Measurements from ENCODE around the gene CHMP1B. TPM values are rescaled to one million over a fixed set of nuclear protein-coding genes. Genes with fewer than 3 reads are reported as not detected.

CHMP1B gene
- 48.2 TPM for polyA plus RNA-seq
- long read RNA-seq, donor 1, transcript CHMP1B-201 (1 exons, 3,054 nt): major isoform, 59 of 59 reads
- long read RNA-seq, donor 1, partial matches to known transcripts: 0 of 59 reads
- long read RNA-seq, donor 1, other reads (novel, unspliced or antisense): 0 of 59 reads
- long read RNA-seq, donor 2, transcript CHMP1B-201 (1 exons, 3,054 nt): major isoform, 174 of 174 reads
- long read RNA-seq, donor 2, partial matches to known transcripts: 0 of 174 reads
- long read RNA-seq, donor 2, other reads (novel, unspliced or antisense): 0 of 174 reads
- long read RNA-seq, donor 3: 0 reads
- long read RNA-seq, donor 4, transcript CHMP1B-201 (1 exons, 3,054 nt): major isoform, 8 of 8 reads
- long read RNA-seq, donor 4, partial matches to known transcripts: 0 of 8 reads
- long read RNA-seq, donor 4, other reads (novel, unspliced or antisense): 0 of 8 reads
- long read RNA-seq, donor 5, transcript CHMP1B-201 (1 exons, 3,054 nt): major isoform, 55 of 55 reads
- long read RNA-seq, donor 5, partial matches to known transcripts: 0 of 55 reads
- long read RNA-seq, donor 5, other reads (novel, unspliced or antisense): 0 of 55 reads
- long read RNA-seq, donor 6, transcript CHMP1B-201 (1 exons, 3,054 nt): major isoform, 145 of 145 reads
- long read RNA-seq, donor 6, partial matches to known transcripts: 0 of 145 reads
- long read RNA-seq, donor 6, other reads (novel, unspliced or antisense): 0 of 145 reads
- long read RNA-seq, donor 7, transcript CHMP1B-201 (1 exons, 3,054 nt): major isoform, 37 of 37 reads
- long read RNA-seq, donor 7, partial matches to known transcripts: 0 of 37 reads
- long read RNA-seq, donor 7, other reads (novel, unspliced or antisense): 0 of 37 reads
- long read RNA-seq, donor 8, transcript CHMP1B-201 (1 exons, 3,054 nt): major isoform, 158 of 158 reads
- long read RNA-seq, donor 8, partial matches to known transcripts: 0 of 158 reads
- long read RNA-seq, donor 8, other reads (novel, unspliced or antisense): 0 of 158 reads
- long read RNA-seq, donor 9, transcript CHMP1B-201 (1 exons, 3,054 nt): major isoform, 114 of 115 reads
- long read RNA-seq, donor 9, partial matches to known transcripts: 0 of 115 reads
- long read RNA-seq, donor 9, other reads (novel, unspliced or antisense): 0 of 115 reads
- long read RNA-seq, donor 10, transcript CHMP1B-201 (1 exons, 3,054 nt): major isoform, 112 of 112 reads
- long read RNA-seq, donor 10, partial matches to known transcripts: 0 of 112 reads
- long read RNA-seq, donor 10, other reads (novel, unspliced or antisense): 0 of 112 reads
- long read RNA-seq, donor 11, transcript CHMP1B-201 (1 exons, 3,054 nt): major isoform, 72 of 72 reads
- long read RNA-seq, donor 11, partial matches to known transcripts: 0 of 72 reads
- long read RNA-seq, donor 11, other reads (novel, unspliced or antisense): 0 of 72 reads

- Histone ChIP-seq H3K4me3 (ENCODE audit: low read length) (peak within 1 kb of the TSS; percentile 89), H3K27me3 (ENCODE audit: control insufficient read depth, insufficient read depth, low read length) (no peaks in the 10 kb centered on the region), H3K4me1 (ENCODE audit: control insufficient read depth, insufficient read depth, low read length) (peaks cover 8% of the 10 kb centered on the region), H3K9me3 (ENCODE audit: control insufficient read depth, low read depth, low read length) (no peaks in the 10 kb centered on the region), H3K27ac (ENCODE audit: low read length) (peak within 1 kb of the TSS; percentile 95), H3K36me3 (ENCODE audit: control insufficient read depth, insufficient read depth, low read length) (no peaks in the 10 kb centered on the region)
- DNase-seq: peak; percentile 97 to 98
- WGBS (ENCODE audit: insufficient coverage, low lambda C conversion rate): no CpG with 5 or more reads among the region's 53 CpGs
These were observed at the start of gene CHMP1B for GRCh38 chr18:11851146-11851805. TSS of gene CHMP1B (plus strand) at chr18:11851413. CDS start at chr18:11851512, 99 bp downstream.

- no peaks in the 10 kb centered on the region for H3K27me3 ChIP-seq (ENCODE audit: control insufficient read depth, insufficient read depth, low read length)
- no peak overlapping the region for H3K4me3 ChIP-seq (ENCODE audit: low read length)
- H3K9me3 ChIP-seq (ENCODE audit: control insufficient read depth, low read depth, low read length): no peaks in the 10 kb centered on the region
- DNase-seq: no peak
- no peak overlapping the region for H3K27ac ChIP-seq (ENCODE audit: low read length)
- H3K36me3 ChIP-seq (ENCODE audit: control insufficient read depth, insufficient read depth, low read length): no peaks in the 10 kb centered on the region
- 100% methylated on average over 1 of the region's 4 CpGs for WGBS (ENCODE audit: insufficient coverage, low lambda C conversion rate)
- no peaks in the 10 kb centered on the region for H3K4me1 ChIP-seq (ENCODE audit: control insufficient read depth, insufficient read depth, low read length)
These were observed 49.6 kb upstream of the CHMP1B start for GRCh38 chr18:11801573-11801972.

- no peaks in the 10 kb centered on the region for H3K9me3 ChIP-seq (ENCODE audit: control insufficient read depth, low read depth, low read length)
- no peaks in the 10 kb centered on the region for H3K27me3 ChIP-seq (ENCODE audit: control insufficient read depth, insufficient read depth, low read length)
- no peaks in the 10 kb centered on the region for H3K36me3 ChIP-seq (ENCODE audit: control insufficient read depth, insufficient read depth, low read length)
- no peak overlapping the region for H3K27ac ChIP-seq (ENCODE audit: low read length)
- H3K4me3 ChIP-seq (ENCODE audit: low read length): no peak overlapping the region
- DNase-seq: no peak
- WGBS (ENCODE audit: insufficient coverage, low lambda C conversion rate): 100% methylated on average over 1 of the region's 6 CpGs
- H3K4me1 ChIP-seq (ENCODE audit: control insufficient read depth, insufficient read depth, low read length): no peaks in the 10 kb centered on the region
These were observed 49.1 kb upstream of the CHMP1B start for GRCh38 chr18:11802158-11802557.

GRCh38 chr18:11802586-11802985 is 48.6 kb upstream of the CHMP1B start:
- 100% methylated on average over 1 of the region's 10 CpGs for WGBS (ENCODE audit: insufficient coverage, low lambda C conversion rate)
- H3K4me1 ChIP-seq (ENCODE audit: control insufficient read depth, insufficient read depth, low read length): no peaks in the 10 kb centered on the region

GRCh38 chr18:11807233-11807632 is 44.0 kb upstream of the CHMP1B start:
- no peak for DNase-seq
- Histone ChIP-seq H3K4me3 (ENCODE audit: low read length) (no peak overlapping the region), H3K27me3 (ENCODE audit: control insufficient read depth, insufficient read depth, low read length) (no peaks in the 10 kb centered on the region), H3K27ac (ENCODE audit: low read length) (no peak overlapping the region), H3K4me1 (ENCODE audit: control insufficient read depth, insufficient read depth, low read length) (no peaks in the 10 kb centered on the region), H3K36me3 (ENCODE audit: control insufficient read depth, insufficient read depth, low read length) (no peaks in the 10 kb centered on the region), H3K9me3 (ENCODE audit: control insufficient read depth, low read depth, low read length) (no peaks in the 10 kb centered on the region)
- 86% methylated on average over 1 of the region's 7 CpGs for WGBS (ENCODE audit: insufficient coverage, low lambda C conversion rate)

More at GRCh38 chr18:11802586-11802985, 48.6 kb upstream of the CHMP1B start:
- no peaks in the 10 kb centered on the region for H3K27me3 ChIP-seq (ENCODE audit: control insufficient read depth, insufficient read depth, low read length)
- H3K27ac ChIP-seq (ENCODE audit: low read length): no peak overlapping the region
- H3K9me3 ChIP-seq (ENCODE audit: control insufficient read depth, low read depth, low read length): no peaks in the 10 kb centered on the region
- no peaks in the 10 kb centered on the region for H3K36me3 ChIP-seq (ENCODE audit: control insufficient read depth, insufficient read depth, low read length)
- no peak for DNase-seq
- no peak overlapping the region for H3K4me3 ChIP-seq (ENCODE audit: low read length)

GRCh38 chr18:11808001-11808855 is 43.0 kb upstream of the CHMP1B start:
- Histone ChIP-seq H3K36me3 (ENCODE audit: control insufficient read depth, insufficient read depth, low read length) (no peaks in the 10 kb centered on the region), H3K27ac (ENCODE audit: low read length) (no peak overlapping the region), H3K4me1 (ENCODE audit: control insufficient read depth, insufficient read depth, low read length) (no peaks in the 10 kb centered on the region), H3K9me3 (ENCODE audit: control insufficient read depth, low read depth, low read length) (no peaks in the 10 kb centered on the region), H3K4me3 (ENCODE audit: low read length) (no peak overlapping the region), H3K27me3 (ENCODE audit: control insufficient read depth, insufficient read depth, low read length) (no peaks in the 10 kb centered on the region)
- WGBS (ENCODE audit: insufficient coverage, low lambda C conversion rate): 78% methylated on average over 4 of the region's 11 CpGs
- no peak for DNase-seq

- Histone ChIP-seq H3K9me3 (ENCODE audit: control insufficient read depth, low read depth, low read length) (no peaks in the 10 kb centered on the region), H3K27ac (ENCODE audit: low read length) (no peak overlapping the region), H3K4me1 (ENCODE audit: control insufficient read depth, insufficient read depth, low read length) (no peaks in the 10 kb centered on the region), H3K4me3 (ENCODE audit: low read length) (no peak overlapping the region), H3K27me3 (ENCODE audit: control insufficient read depth, insufficient read depth, low read length) (no peaks in the 10 kb centered on the region), H3K36me3 (ENCODE audit: control insufficient read depth, insufficient read depth, low read length) (no peaks in the 10 kb centered on the region)
- no peak for DNase-seq
- WGBS (ENCODE audit: insufficient coverage, low lambda C conversion rate): no CpG with 5 or more reads among the region's 6 CpGs
These were observed 41.3 kb upstream of the CHMP1B start for GRCh38 chr18:11809895-11810294.

GRCh38 chr18:11810379-11810778 is 40.8 kb upstream of the CHMP1B start:
- no peak overlapping the region for H3K4me3 ChIP-seq (ENCODE audit: low read length)
- H3K9me3 ChIP-seq (ENCODE audit: control insufficient read depth, low read depth, low read length): no peaks in the 10 kb centered on the region
- H3K27ac ChIP-seq (ENCODE audit: low read length): no peak overlapping the region
- H3K4me1 ChIP-seq (ENCODE audit: control insufficient read depth, insufficient read depth, low read length): no peaks in the 10 kb centered on the region
- no peaks in the 10 kb centered on the region for H3K27me3 ChIP-seq (ENCODE audit: control insufficient read depth, insufficient read depth, low read length)
- no peak for DNase-seq
- no peaks in the 10 kb centered on the region for H3K36me3 ChIP-seq (ENCODE audit: control insufficient read depth, insufficient read depth, low read length)
- WGBS (ENCODE audit: insufficient coverage, low lambda C conversion rate): no CpG with 5 or more reads among the region's 3 CpGs

- no peak for DNase-seq
- Histone ChIP-seq H3K36me3 (ENCODE audit: control insufficient read depth, insufficient read depth, low read length) (no peaks in the 10 kb centered on the region), H3K27me3 (ENCODE audit: control insufficient read depth, insufficient read depth, low read length) (no peaks in the 10 kb centered on the region), H3K27ac (ENCODE audit: low read length) (no peak overlapping the region), H3K4me1 (ENCODE audit: control insufficient read depth, insufficient read depth, low read length) (no peaks in the 10 kb centered on the region), H3K4me3 (ENCODE audit: low read length) (no peak overlapping the region), H3K9me3 (ENCODE audit: control insufficient read depth, low read depth, low read length) (no peaks in the 10 kb centered on the region)
- 90% methylated on average over 2 of the region's 11 CpGs for WGBS (ENCODE audit: insufficient coverage, low lambda C conversion rate)
These were observed 40.2 kb upstream of the CHMP1B start for GRCh38 chr18:11811009-11811408.

Data from large intestine (tissue), 12 donors.